Neutrophil (primary cell): ENCODE data around the gene DCT.

Experiments
- H3K27ac ChIP-seq: fragments of 200-600 bp; sonication (generic); 2 replicates; pipeline ENCODE4 v1.5.1; 2016; ENCODE audit warnings: mild to moderate bottlenecking, moderate library complexity
- H3K27me3 ChIP-seq: fragments of 200-600 bp; sonication (generic); 2 replicates; pipeline ENCODE4 v1.6.0; 2016; ENCODE audit warnings: mild to moderate bottlenecking
- H3K36me3 ChIP-seq: fragments of 200-600 bp; sonication (generic); 2 replicates; pipeline ENCODE4 v1.5.1; 2017
- H3K4me1 ChIP-seq, 2 experiments: fragments of 200-600 bp in 1 of 2; sonication (generic) in 1 of 2; 1 replicate in 1 of 2; 2 replicates in 1 of 2; pipeline versions ENCODE4 v1.5.1 to v1.6.1; 2013 to 2016; ENCODE audit warnings: low read depth in 1 of 2, low read length in 1 of 2, mild to moderate bottlenecking in 1 of 2, moderate library complexity in 1 of 2; ENCODE audit not compliant: control insufficient read depth in 1 of 2, insufficient read depth in 1 of 2
- H3K4me3 ChIP-seq, 2 experiments: fragments of 200-600 bp in 1 of 2; sonication (generic) in 1 of 2; 1 replicate in 1 of 2; 2 replicates in 1 of 2; pipeline ENCODE4 v1.5.1; 2013 to 2016; ENCODE audit warnings: low read depth in 1 of 2, low read length in 1 of 2, mild to moderate bottlenecking in 1 of 2, moderate library complexity in 1 of 2
- H3K9me3 ChIP-seq: fragments of 200-600 bp; sonication (generic); 2 replicates; pipeline ENCODE4 v1.5.1; 2016
- TF ChIP-seq, protein P1 (sequence below): fragments of 200-600 bp; sonication (generic); IDR thresholded peaks from 2 replicates; pipeline ENCODE4 v1.5.1; 2016; ENCODE audit warnings: antibody characterized with exemption

The DCT gene

DNA sequence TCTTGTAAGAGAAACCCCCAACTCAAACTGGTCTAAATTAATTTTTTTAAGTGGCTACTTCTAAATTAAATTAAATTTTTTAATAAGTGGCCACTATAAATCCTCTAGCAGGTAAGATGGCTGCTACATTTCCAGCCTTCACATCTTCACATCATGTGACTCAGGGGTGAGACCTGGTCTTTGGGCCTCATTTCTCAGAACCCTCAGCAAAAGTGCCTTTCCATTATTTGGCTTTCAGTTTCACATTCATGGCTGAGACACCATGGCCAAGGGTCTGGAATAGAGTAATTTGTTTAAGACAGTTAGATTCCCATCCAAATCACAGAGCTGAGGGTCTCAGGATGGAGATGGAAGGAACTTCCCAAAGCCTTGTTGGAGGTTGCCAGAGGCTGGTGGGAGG lies 47.5 kb downstream of the DCT start:
- TF ChIP-seq, protein P1, sequence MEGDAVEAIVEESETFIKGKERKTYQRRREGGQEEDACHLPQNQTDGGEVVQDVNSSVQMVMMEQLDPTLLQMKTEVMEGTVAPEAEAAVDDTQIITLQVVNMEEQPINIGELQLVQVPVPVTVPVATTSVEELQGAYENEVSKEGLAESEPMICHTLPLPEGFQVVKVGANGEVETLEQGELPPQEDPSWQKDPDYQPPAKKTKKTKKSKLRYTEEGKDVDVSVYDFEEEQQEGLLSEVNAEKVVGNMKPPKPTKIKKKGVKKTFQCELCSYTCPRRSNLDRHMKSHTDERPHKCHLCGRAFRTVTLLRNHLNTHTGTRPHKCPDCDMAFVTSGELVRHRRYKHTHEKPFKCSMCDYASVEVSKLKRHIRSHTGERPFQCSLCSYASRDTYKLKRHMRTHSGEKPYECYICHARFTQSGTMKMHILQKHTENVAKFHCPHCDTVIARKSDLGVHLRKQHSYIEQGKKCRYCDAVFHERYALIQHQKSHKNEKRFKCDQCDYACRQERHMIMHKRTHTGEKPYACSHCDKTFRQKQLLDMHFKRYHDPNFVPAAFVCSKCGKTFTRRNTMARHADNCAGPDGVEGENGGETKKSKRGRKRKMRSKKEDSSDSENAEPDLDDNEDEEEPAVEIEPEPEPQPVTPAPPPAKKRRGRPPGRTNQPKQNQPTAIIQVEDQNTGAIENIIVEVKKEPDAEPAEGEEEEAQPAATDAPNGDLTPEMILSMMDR, result no peak
- no peaks in the 10 kb centered on the region for H3K9me3 ChIP-seq
- no peak overlapping the region for H3K4me3 ChIP-seq
- H3K27ac ChIP-seq, result no peak overlapping the region
- H3K4me1 ChIP-seq, result peaks cover 0 to 6% of the 10 kb centered on the region in 2 experiments
- H3K27me3 ChIP-seq, result peaks cover 13% of the 10 kb centered on the region
- no peaks in the 10 kb centered on the region for H3K36me3 ChIP-seq

DNA sequence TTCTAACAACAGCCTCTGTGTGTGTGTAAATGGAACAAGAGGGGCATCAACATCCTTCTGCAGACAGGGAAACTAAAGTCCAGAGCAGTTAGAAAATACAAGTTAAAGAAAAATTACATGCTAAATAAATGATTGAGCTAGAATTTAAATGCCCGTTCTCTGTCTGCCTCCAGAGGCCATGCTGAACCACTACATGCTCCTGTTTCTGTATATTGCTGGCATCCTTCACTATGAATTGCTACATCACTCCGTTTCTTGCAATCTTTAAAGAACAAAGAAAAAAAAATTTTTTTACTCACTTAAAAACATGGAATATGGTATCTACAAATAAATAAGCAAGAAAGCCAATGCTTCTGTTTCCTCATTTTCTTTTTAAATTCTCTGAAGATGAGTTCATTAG lies 47.9 kb downstream of the DCT start:
- peaks cover 0 to 6% of the 10 kb centered on the region in 2 experiments for H3K4me1 ChIP-seq
- no peak overlapping the region for H3K4me3 ChIP-seq
- H3K27me3 ChIP-seq, result peaks cover 13% of the 10 kb centered on the region
- H3K27ac ChIP-seq, result no peak overlapping the region
- H3K9me3 ChIP-seq, result no peaks in the 10 kb centered on the region
- no peaks in the 10 kb centered on the region for H3K36me3 ChIP-seq
- TF ChIP-seq, protein P1, result no peak

DNA sequence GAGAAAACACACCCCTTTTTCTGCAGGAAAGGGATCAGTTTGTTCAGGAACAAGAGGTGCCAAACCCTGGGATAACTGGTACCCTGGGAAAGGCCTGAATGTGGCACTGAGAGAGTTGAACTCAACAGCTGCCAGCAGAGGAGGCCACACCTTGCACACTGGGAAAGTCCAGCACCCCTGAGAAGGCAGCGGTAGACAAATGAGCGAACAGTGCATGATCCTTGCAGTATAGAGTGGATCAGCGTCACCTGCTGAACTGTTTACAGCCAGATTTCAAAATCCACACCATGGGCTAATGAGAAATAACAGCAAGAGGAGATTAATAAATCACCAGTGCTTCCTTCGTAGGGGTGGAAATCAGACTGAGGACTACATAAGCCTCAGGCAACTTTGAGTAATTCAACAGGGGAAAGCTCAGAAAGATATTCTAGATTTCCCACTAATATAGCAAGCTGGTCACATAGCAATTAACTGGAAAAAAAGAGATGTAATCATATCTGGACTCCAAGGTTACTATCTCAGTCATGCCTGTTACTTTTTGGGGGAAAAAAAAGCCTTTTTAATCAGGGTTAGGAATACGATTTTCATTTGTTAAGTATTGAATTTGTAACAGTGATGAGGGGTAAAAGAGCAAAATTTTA lies 52.0 kb downstream of the DCT start:
- Histone ChIP-seq H3K4me3 (no peak overlapping the region), H3K27ac (no peak overlapping the region), H3K4me1 (no peaks in the 10 kb centered on the region), H3K9me3 (no peaks in the 10 kb centered on the region), H3K36me3 (no peaks in the 10 kb centered on the region), H3K27me3 (peaks cover 10% of the 10 kb centered on the region)
- TF ChIP-seq, protein P1, result no peak

DNA sequence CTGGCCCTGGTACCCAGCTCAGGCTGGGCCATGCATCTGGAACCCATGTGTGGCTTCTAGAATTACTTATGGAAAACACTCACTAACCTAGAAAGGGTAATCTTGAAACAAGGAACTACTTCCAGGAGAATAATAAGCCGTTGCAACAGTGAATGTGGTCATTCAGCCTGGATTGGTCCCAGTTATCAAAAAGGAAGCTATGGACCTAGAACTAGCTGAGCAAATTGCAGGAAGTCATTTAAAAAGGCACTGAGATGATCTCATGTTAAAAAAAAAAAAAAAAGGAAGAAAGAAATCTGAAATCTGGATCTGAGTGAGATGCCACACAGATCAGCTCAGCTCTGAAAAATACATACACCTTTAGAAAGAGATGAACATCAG lies 59.6 kb downstream of the DCT start:
- Histone ChIP-seq H3K4me1 (no peaks in the 10 kb centered on the region), H3K9me3 (no peaks in the 10 kb centered on the region), H3K36me3 (no peaks in the 10 kb centered on the region), H3K27me3 (peaks cover 22% of the 10 kb centered on the region), H3K27ac (no peak overlapping the region), H3K4me3 (no peak overlapping the region)
- TF ChIP-seq, protein P1, result no peak

DNA sequence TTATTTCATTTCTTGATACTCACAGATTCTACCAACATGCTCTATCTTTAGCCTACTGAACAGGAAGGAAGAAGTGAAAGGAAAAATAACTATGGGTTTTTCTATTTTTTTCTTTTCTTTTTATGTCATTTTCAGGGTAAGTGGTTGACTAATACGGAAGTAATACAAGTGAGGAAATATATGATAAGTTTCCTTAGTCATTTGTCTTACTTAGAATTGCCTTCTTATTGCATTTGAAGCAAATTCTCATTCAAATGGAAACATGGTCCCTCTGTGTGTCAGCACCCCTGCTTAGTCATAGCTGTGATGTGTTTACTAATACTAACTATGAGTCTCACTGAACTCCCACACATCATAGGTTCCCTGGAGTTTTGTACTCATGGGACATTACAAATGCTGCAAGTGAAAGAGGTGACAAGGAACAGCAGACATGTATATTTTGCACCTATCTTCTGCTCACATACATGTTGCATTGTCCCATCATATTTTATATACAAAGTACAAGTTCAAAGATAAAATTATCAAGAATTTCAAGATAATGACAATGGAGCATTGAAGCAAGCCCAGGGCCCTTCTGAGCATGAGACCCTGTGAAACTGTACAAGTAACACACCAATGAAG lies 60.1 kb downstream of the DCT start:
- Histone ChIP-seq H3K9me3 (no peaks in the 10 kb centered on the region), H3K27ac (no peak overlapping the region), H3K4me1 (no peaks in the 10 kb centered on the region), H3K27me3 (peaks cover 24% of the 10 kb centered on the region), H3K4me3 (no peak overlapping the region), H3K36me3 (no peaks in the 10 kb centered on the region)
- TF ChIP-seq, protein P1, result no peak
